ENCODE results near the gene PEX6.

Gene PEX6

DNA sequence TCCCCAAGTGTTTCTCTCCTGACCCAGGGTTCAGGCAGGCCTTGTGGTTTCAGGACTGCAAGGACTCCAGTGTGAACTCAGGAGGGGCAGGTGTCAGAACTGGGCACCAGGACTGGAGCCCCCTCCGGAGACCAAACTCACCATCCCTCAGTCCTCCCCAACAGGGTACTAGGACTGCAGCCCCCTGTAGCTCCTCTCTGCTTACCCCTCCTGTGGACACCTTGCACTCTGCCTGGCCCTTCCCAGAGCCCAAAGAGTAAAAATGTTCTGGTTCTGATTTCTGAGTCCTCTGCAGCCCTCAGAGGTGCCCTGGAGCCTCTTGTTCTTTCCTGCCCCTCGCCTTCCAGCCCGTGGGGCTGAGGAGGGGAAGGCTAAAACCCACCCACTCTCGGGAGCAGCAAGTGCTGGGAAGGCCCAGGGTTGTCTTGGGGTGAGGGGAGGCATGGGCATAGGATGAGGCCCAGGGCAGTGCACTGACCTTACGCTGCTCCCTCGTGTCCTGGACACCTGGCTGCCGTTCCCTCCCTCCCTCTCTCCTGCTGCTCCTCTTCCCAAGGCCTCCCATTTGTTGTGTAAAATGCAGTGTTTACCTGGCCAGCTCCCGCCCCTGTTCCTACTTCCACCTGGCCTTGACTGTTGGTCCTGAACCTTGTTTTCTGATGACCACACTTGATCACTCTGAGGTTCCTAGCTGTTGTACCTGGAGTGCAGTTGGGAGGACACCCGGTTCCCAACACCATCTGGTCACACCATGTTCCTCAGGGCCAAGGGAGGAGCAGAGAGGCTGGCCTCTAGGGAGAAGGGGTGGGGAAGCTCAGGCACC is 39.8 kb downstream of the PEX6 start:
- TF ChIP-seq, protein P1, sequence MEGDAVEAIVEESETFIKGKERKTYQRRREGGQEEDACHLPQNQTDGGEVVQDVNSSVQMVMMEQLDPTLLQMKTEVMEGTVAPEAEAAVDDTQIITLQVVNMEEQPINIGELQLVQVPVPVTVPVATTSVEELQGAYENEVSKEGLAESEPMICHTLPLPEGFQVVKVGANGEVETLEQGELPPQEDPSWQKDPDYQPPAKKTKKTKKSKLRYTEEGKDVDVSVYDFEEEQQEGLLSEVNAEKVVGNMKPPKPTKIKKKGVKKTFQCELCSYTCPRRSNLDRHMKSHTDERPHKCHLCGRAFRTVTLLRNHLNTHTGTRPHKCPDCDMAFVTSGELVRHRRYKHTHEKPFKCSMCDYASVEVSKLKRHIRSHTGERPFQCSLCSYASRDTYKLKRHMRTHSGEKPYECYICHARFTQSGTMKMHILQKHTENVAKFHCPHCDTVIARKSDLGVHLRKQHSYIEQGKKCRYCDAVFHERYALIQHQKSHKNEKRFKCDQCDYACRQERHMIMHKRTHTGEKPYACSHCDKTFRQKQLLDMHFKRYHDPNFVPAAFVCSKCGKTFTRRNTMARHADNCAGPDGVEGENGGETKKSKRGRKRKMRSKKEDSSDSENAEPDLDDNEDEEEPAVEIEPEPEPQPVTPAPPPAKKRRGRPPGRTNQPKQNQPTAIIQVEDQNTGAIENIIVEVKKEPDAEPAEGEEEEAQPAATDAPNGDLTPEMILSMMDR (IDR thresholded peaks at IDR 0.05; ENCODE audit: low read depth, low read length) = no peak
- TF ChIP-seq MYC (IDR thresholded peaks at IDR 0.05; ENCODE audit: low read depth, low read length) (no peak), POLR2A (IDR thresholded peaks at IDR 0.05; ENCODE audit: extremely low read depth, insufficient read length) (no peak)
- TF ChIP-seq, protein P2, sequence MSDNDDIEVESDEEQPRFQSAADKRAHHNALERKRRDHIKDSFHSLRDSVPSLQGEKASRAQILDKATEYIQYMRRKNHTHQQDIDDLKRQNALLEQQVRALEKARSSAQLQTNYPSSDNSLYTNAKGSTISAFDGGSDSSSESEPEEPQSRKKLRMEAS (IDR thresholded peaks at IDR 0.05; ENCODE audit: low read depth, low read length) = no peak
- no peak overlapping the region for H3K4me3 ChIP-seq (ENCODE audit: low read depth, low read length)
- DNase-seq (ENCODE audit: low read depth) = no peak

DNA sequence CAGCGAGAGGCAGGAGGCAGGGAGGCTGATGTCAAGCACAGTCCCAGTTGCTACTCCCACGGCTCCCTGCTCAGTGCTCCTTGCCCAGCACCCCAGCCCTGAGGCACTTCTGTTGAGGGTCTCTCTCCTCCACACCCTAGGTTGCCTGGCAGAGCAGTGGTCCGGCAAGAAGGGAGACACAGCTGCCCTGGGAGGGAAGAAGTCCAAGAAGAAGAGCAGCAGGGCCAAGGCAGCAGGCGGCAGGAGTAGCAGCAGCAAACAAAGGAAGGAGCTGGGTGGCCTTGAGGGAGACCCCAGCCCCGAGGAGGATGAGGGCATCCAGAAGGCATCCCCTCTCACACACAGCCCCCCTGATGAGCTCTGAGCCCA is 40.6 kb downstream of the PEX6 start:
- TF ChIP-seq POLR2A (IDR thresholded peaks at IDR 0.05; ENCODE audit: extremely low read depth, insufficient read length) (no peak), MYC (IDR thresholded peaks at IDR 0.05; ENCODE audit: low read depth, low read length) (no peak)
- TF ChIP-seq, protein P1 (IDR thresholded peaks at IDR 0.05; ENCODE audit: low read depth, low read length) = no peak
- TF ChIP-seq, protein P2 (IDR thresholded peaks at IDR 0.05; ENCODE audit: low read depth, low read length) = no peak
- DNase-seq (ENCODE audit: low read depth) = no peak
- H3K4me3 ChIP-seq (ENCODE audit: low read depth, low read length) = no peak overlapping the region

DNA sequence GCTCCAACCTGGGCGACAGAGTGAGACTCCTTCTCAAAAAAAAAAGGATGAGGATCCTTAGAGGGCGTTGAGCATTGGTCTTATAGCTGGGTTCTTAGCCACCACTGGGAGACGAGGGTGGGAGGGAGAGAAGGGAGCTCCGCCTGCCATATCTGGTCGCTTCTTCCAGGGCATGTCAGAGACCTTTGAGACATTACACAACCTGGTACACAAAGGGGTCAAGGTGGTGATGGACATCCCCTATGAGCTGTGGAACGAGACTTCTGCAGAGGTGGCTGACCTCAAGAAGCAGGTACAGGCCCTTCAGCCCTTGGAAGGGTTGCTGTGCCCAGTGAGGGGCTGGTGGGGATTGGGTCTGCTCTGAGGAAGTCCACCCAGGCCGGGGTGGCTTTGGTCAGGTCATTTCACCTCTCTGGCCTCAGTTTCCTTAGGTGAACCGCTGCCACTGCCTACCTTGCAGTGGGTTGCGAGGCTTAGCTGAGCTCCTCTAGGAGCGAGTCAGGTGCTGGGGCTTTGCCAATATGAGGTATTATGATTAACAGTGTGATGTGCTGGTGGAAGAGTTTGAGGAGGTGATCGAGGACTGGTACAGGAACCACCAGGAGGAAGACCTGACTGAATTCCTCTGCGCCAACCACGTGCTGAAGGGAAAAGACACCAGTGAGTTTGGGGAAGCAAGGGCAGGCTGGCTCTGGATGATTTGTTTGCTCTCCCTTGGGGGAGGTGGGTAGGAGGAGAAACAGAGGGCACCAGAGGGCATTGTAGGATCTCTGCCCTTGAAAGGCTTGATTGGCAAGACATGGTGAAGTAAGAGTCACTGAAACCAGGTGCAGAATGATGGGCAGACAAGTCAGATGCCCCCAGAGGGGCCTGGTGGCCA is 41.2 kb downstream of the PEX6 start:
- no peak for DNase-seq (ENCODE audit: low read depth)
- TF ChIP-seq, protein P1 (IDR thresholded peaks at IDR 0.05; ENCODE audit: low read depth, low read length) = no peak
- TF ChIP-seq, protein P2 (IDR thresholded peaks at IDR 0.05; ENCODE audit: low read depth, low read length) = no peak
- no peak for TF ChIP-seq MYC (IDR thresholded peaks at IDR 0.05; ENCODE audit: low read depth, low read length)
- no peak for TF ChIP-seq POLR2A (IDR thresholded peaks at IDR 0.05; ENCODE audit: extremely low read depth, insufficient read length)
- no peak overlapping the region for H3K4me3 ChIP-seq (ENCODE audit: low read depth, low read length)

DNA sequence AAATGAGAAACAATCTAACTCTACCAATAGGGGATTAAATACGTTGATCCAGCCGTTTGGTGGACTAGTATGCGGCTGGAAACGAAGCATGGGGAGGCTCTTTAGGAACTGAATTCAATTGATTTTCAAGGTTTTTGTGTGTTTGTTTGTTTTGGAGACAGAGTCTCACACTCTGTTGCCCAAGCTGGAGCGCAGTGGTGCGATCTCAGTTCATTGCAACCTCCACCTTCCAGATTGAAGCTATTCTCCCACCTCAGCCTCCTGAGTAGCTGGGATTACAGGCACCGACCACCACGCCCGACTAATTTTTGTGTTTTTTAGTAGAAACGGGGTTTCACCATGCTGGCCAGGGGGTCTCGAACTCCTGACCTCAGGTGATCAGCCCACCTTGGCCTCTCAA is 42.6 kb downstream of the PEX6 start:
- no peak overlapping the region for H3K4me3 ChIP-seq (ENCODE audit: low read depth, low read length)
- no peak for DNase-seq (ENCODE audit: low read depth)
- TF ChIP-seq, protein P2 (IDR thresholded peaks at IDR 0.05; ENCODE audit: low read depth, low read length) = no peak

DNA sequence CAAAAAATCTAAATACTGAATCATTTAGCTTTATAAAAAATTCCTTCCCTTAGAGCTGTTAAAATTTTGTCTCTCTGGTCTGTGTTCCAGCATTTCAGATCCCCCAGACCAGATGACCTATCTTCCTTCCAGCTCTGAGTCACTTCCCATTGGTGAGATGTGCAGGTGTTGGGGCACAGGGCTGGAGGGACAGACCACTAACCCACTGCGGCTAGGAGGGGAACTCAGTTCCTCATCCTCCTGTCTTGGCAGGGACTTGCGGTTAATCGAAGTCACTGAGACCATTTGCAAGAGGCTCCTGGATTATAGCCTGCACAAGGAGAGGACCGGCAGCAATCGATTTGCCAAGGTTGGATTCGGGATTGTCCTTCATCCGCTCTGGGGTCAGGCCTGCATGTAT is 43.7 kb downstream of the PEX6 start:
- DNase-seq (ENCODE audit: low read depth) = peak; percentile 69
- H3K4me3 ChIP-seq (ENCODE audit: low read depth, low read length) = no peak overlapping the region
- TF ChIP-seq, protein P1 (IDR thresholded peaks at IDR 0.05; ENCODE audit: low read depth, low read length) = no peak
- TF ChIP-seq MYC (IDR thresholded peaks at IDR 0.05; ENCODE audit: low read depth, low read length) (no peak), POLR2A (IDR thresholded peaks at IDR 0.05; ENCODE audit: extremely low read depth, insufficient read length) (no peak)
- TF ChIP-seq, protein P2 (IDR thresholded peaks at IDR 0.05; ENCODE audit: low read depth, low read length) = no peak

DNA sequence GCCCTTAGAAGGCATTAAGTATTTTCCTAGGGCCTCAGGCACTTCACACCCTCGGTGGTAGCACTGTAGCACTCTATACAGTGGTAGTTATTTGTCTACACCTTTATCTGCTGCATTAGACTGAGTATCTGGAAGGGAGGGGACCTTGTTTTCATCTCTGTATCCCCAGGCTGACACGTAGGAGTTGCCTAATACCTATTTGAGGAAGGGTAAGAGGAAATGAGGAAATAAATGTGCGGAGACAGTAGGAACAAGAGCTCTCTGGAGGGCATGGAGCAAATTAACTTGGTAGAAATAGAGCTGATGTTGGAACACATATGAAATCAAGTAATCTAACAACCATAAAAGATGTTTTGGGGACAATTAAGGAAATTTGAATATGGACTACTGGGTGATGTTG is 45.8 kb downstream of the PEX6 start:
- peak overlapping the region; percentile 42 for H3K4me3 ChIP-seq (ENCODE audit: low read depth, low read length)
- DNase-seq (ENCODE audit: low read depth) = peak; percentile 87

More for the DNA sequence above, 45.8 kb downstream of the PEX6 start:
- TF ChIP-seq, protein P1 (IDR thresholded peaks at IDR 0.05; ENCODE audit: low read depth, low read length) = no peak
- TF ChIP-seq POLR2A (IDR thresholded peaks at IDR 0.05; ENCODE audit: extremely low read depth, insufficient read length) = no peak
- TF ChIP-seq, protein P2 (IDR thresholded peaks at IDR 0.05; ENCODE audit: low read depth, low read length) = no peak

Measured in NB4 (cell line).